Tibial artery (tissue), 4 donors: ENCODE measurements around the gene ZIC5.

Experiments used
- DNase-seq, 2 donors: peaks; one replicate each; pipeline ENCODE4 v3.0.0-alpha.2; 2019
- H3K27ac ChIP-seq, 2 donors: fragments of 200-600 bp; sonication (generic) in 1 of 2; 1 replicate in 1 of 2; 2 replicates in 1 of 2; pipeline ENCODE4 v1.5.1; 2018 to 2019; ENCODE audit warnings: mild to moderate bottlenecking in 1 of 2
- H3K27me3 ChIP-seq, 2 donors: fragments of 200-600 bp; sonication (generic) in 1 of 2; one replicate each; pipeline versions ENCODE4 v1.5.1 to v1.6.0; 2016 to 2019
- H3K36me3 ChIP-seq, 3 donors: fragments of 200-600 bp; sonication (generic) in 2 of 3; one replicate each; pipeline ENCODE4 v1.5.1; 2016 to 2019; ENCODE audit warnings: mild to moderate bottlenecking in 2 of 3
- H3K4me1 ChIP-seq, 4 donors: fragments of 200-600 bp; sonication (generic) in 2 of 4; 1 replicate in 3 of 4; 2 replicates in 1 of 4; pipeline ENCODE4 v1.5.1; 2016 to 2019
- H3K4me3 ChIP-seq, 2 donors: fragments of 200-600 bp; sonication (generic) in 1 of 2; 1 replicate in 1 of 2; 2 replicates in 1 of 2; pipeline ENCODE4 v1.5.1; 2018 to 2019; ENCODE audit warnings: mild to moderate bottlenecking in 2 of 2
- H3K9me3 ChIP-seq, 3 donors: fragments of 200-600 bp; sonication (generic) in 1 of 3; one replicate each; pipeline ENCODE4 v1.5.1; 2016 to 2019
- intact Hi-C: fragments of 100-400 bp; cut with DNase I; formaldehyde crosslinking; loops from one replicate; pipeline ENCODE4 v1.15.0; 2023; ENCODE audit warnings: low total_unique reads
- TF ChIP-seq, protein P1 (sequence below), 2 experiments: fragments of 200-600 bp in 1 of 2; fragments of 450-650 bp in 1 of 2; IDR thresholded peaks; one replicate each; pipeline ENCODE4 v1.5.1; 2017 to 2019; ENCODE audit warnings: antibody characterized with exemption in 2 of 2, mild to moderate bottlenecking in 1 of 2, moderate library complexity in 1 of 2

Gene ZIC5

DNA sequence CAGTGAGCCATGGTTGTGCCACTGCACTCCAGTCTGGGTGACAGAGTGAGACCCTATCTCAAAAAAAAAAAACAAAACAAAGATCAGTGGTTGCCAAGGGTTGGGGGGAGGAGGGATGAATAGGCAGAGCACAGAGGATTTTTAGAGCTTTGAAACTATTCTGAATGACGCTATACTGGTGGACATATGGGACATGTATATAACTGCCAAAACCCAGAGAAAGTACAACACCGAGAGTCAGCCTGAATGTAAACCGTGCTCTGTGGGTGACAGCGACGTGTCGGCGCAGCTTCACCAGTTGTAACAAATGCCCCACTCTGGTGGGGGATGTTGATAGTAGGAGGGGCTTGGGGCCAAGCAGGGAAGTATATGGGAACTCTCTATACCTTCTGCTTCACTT is 32.9 kb downstream of the ZIC5 start:
- TF ChIP-seq, protein P1, sequence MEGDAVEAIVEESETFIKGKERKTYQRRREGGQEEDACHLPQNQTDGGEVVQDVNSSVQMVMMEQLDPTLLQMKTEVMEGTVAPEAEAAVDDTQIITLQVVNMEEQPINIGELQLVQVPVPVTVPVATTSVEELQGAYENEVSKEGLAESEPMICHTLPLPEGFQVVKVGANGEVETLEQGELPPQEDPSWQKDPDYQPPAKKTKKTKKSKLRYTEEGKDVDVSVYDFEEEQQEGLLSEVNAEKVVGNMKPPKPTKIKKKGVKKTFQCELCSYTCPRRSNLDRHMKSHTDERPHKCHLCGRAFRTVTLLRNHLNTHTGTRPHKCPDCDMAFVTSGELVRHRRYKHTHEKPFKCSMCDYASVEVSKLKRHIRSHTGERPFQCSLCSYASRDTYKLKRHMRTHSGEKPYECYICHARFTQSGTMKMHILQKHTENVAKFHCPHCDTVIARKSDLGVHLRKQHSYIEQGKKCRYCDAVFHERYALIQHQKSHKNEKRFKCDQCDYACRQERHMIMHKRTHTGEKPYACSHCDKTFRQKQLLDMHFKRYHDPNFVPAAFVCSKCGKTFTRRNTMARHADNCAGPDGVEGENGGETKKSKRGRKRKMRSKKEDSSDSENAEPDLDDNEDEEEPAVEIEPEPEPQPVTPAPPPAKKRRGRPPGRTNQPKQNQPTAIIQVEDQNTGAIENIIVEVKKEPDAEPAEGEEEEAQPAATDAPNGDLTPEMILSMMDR (IDR thresholded peaks at IDR 0.05), result no peak
- Histone ChIP-seq H3K4me3 (no peak overlapping the region), H3K4me1 (no peaks in the 10 kb centered on the region), H3K36me3 (no peaks in the 10 kb centered on the region), H3K27ac (no peak overlapping the region), H3K9me3 (no peaks in the 10 kb centered on the region), H3K27me3 (peaks cover 0 to 38% of the 10 kb centered on the region in 2 donors)
- intact Hi-C loops, result no loop called here
- no peak for DNase-seq

DNA sequence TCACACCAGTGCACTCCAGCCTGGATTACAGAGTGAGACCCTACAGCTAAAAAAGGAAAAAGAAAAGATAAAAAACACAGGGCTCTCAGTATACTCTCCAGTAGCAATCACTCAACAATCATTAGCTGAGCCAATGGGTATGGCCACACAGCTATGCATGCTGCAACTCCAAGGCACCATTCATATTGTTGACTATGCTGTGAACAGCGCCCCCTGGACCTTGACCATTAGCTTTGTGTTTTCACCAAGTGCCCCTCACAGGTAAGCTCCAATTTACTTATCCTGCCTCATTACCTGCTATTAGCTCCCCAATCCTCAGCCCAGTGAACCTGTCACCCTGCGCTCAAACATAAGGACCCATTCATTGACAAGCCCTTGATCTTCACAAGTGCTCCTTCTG is 35.8 kb downstream of the ZIC5 start:
- TF ChIP-seq, protein P1 (IDR thresholded peaks at IDR 0.05), result no peak
- DNase-seq, result no peak
- intact Hi-C loops, result no loop called here
- no peaks in the 10 kb centered on the region for H3K36me3 ChIP-seq
- H3K27ac ChIP-seq, result no peak overlapping the region
- H3K4me1 ChIP-seq, result no peaks in the 10 kb centered on the region
- H3K9me3 ChIP-seq, result no peaks in the 10 kb centered on the region
- no peak overlapping the region for H3K4me3 ChIP-seq
- peaks cover 0 to 33% of the 10 kb centered on the region in 2 donors for H3K27me3 ChIP-seq

DNA sequence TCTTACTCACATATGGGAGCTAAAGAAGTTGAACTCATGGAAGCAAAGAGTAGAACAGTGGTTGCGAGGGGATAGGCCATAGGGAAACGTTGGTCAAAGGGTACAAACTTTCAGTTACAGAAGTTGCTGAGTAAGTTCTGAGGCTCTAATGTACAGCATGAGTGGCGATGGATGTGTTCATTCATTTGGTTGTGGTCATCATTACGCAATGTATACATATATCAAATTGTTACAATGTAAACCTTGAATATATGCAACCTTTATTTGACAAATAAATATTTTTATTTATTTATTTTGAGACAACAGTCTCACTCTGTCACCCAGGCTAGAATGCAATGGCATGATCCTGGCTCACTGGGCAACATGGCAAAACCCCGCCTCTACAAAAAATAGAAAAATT is 38.7 kb downstream of the ZIC5 start:
- H3K9me3 ChIP-seq, result no peaks in the 10 kb centered on the region
- no peak overlapping the region for H3K4me3 ChIP-seq
- H3K36me3 ChIP-seq, result no peaks in the 10 kb centered on the region
- TF ChIP-seq, protein P1 (IDR thresholded peaks at IDR 0.05), result no peak
- intact Hi-C loops, result no loop called here
- peaks cover 0 to 36% of the 10 kb centered on the region in 2 donors for H3K27me3 ChIP-seq
- DNase-seq, result no peak
- no peaks in the 10 kb centered on the region for H3K4me1 ChIP-seq
- no peak overlapping the region for H3K27ac ChIP-seq

DNA sequence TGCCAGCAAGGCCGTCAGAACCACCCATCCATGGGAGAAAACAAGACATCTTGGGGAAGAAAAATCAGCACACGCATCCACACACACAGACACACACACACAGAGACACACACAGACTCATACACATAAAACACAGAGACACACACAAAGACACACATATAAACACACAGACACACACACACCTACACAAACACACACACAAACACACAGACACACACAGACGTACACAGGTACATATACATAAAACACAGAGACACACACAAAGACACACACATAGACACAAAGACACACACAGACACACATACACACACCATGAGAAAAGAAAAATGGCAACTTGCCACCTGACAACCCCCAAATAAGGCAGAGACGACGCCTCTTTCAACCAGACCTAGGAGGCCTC is 40.6 kb downstream of the ZIC5 start:
- Histone ChIP-seq H3K4me1 (no peaks in the 10 kb centered on the region), H3K9me3 (no peaks in the 10 kb centered on the region), H3K36me3 (no peaks in the 10 kb centered on the region), H3K27ac (no peak overlapping the region), H3K27me3 (peaks cover 0 to 47% of the 10 kb centered on the region in 2 donors), H3K4me3 (no peak overlapping the region)
- TF ChIP-seq, protein P1 (IDR thresholded peaks at IDR 0.05), result no peak
- no peak for DNase-seq
- intact Hi-C loops, result no loop called here

DNA sequence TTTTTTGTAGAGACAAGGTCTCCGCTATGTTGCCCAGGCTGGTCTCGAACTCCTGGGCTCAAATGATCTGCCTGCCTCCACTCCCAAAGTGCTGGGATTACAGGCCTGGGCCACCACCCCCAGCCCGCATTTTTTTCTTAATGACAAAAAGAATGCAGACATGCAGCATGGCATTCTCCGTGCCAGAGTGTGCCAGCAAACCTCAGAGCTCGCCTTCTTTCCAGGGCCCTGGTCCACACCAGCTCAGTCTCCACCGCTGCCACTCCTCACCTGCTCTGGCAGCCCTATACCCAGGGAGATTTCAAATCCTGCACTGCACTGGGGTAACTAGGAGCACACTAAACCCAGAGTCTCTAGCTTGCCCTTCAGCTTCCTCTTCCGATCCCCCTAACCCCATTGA is 41.7 kb downstream of the ZIC5 start:
- H3K27me3 ChIP-seq, result peaks cover 0 to 44% of the 10 kb centered on the region in 2 donors
- intact Hi-C loops, result no loop called here

More for the DNA sequence above, 41.7 kb downstream of the ZIC5 start:
- Histone ChIP-seq H3K27ac (no peak overlapping the region), H3K4me3 (no peak overlapping the region), H3K36me3 (no peaks in the 10 kb centered on the region), H3K4me1 (no peaks in the 10 kb centered on the region), H3K9me3 (no peaks in the 10 kb centered on the region)
- TF ChIP-seq, protein P1 (IDR thresholded peaks at IDR 0.05), result no peak
- DNase-seq, result no peak
